HG03025 (cell line): ENCODE measurements around the gene C8G.

ENCODE experiments used
- ATAC-seq: cut with Tn5 transposase; IDR thresholded peaks from one replicate; pipeline ENCODE4 v1.9.1; 2021; ENCODE audit warnings: mild to moderate bottlenecking, moderate library complexity; ENCODE audit not compliant: unreplicated experiment, low FRiP score

Gene C8G

DNA sequence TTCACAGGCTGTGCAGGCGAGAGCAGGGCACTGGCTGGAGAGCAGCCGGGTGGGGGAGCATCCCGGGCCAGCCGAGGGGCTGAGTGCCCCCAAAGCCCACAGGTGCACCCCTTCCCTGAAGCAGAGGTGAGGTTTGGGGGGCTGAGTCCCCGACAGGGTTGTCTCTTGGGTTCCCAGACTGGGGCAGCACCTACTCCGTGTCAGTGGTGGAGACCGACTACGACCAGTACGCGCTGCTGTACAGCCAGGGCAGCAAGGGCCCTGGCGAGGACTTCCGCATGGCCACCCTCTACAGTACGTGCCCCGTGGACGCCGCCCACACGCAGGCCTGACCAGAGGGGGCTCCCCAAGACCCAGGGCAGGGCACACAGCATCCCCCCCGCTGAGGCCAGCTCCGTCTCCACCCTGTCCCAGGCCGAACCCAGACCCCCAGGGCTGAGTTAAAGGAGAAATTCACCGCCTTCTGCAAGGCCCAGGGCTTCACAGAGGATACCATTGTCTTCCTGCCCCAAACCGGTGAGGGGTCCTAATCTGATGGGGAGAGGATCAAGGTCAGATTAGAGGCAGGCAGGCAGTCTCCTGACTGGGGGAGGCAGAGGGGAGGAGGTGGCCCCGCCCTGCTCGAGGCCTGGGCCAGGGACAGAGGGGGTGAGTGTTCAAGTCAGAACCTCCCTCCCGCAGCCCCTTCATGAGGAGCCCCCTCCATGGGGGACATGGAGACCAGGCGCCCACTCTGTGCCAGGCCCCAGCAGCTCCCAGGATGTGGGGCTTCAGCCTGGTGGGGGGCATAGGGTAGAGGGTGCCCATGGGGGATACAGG is 34.9 kb downstream of the C8G start:
- ATAC-seq: no peak

DNA sequence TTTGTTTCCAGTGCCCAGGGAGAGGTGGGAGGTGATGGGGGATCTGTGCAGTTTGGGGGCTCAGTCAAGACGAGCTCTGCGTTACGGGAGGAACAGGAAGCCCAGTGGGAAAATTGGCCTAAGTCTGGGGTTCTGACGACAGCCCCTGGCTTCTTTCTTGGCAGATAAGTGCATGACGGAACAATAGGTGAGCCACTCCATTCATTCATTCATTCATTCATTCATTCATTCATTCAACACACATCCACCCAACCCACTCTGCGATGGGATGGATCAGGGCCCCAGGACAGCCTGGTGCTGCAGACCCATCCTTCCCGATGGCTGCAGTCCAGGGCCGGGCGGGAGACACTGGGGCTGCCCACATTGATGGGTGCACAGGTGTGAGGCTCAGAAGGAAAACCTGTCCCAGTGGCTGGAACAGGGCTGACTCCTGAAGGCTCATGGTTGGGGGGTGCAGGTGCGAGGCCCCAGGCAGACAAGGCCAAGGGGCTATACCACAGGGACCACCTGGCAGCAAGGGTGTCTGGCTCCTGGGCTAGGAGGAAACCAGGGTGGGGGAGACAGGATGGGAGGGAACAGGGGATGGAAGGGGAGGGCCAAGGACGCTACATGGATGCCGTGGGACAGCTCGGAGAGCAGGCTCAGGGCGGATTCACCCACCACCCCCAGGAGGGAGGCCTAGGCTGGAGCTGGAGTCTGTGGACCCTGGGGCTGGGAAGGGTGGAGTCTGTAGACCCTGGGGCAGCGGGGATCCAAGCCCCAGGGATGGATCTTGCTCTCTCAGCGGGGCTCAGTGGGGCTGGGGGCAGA is 35.8 kb downstream of the C8G start:
- no peak for ATAC-seq

DNA sequence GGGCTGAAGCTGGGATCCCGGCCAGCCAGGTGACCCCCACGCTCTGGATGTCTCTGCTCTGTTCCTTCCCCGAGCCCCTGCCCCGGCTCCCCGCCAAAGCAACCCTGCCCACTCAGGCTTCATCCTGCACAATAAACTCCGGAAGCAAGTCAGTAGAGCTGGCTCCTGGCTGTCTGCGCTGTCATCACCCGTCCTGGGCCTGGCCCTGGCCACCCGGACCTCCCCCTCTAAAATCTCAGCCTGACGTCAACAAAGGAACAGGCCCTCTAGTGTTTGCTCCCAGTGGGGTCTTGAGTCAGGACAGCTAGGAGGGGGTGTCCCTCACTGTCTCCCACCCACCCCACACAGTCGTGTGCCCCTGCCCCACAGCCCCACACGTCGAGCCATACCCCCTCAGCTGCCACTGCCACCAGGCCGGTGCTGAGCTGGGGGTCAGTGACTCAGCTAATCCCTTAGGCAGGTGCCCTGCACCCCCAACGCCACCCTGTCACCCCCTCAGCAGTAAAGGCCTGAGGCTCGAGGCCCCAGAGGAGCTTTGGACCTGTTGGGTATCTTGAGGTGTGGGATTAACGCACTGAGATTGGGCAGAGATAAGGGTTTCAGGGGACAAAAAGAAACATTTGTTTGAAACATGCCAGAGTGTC is 36.7 kb downstream of the C8G start:
- ATAC-seq: no peak

DNA sequence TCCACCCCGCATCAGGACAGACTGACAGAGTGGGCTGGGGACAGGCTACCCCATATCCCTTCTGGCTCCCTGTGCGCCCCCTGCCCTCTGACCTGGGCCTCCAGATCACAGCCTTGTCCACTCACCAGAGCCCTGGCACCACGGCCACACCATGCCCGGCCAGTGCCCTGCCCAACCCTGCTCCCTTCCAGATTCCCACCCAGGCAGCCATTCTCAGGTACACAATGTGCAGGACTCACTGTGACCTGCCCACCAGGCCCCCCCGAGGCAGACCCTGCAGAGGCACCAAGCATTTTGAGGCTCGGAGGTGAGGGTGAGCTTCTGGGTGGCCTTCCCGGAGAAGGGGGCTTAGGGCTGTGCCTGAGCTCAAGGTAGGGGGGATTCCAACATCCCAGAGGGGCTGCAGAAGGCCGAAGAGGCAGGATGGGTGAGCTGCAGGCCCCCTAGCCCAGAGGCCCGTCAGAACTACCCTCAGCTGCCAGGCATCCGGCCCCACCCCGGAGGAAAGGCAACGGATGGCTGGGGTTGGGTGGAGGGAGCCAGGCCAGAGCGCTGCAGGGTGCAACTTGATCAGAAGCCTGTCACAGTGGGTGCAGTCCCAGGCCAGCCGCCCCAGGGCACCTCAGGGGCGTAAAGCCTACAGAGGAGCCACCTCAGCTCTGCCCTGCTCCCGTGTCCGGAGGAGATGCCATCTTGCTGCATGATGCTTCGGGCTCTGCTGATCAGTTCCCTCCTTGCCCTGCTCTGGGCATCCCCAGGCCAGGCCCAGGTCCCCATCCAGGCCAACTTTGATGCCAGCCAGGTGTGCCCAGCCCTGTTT is 37.4 kb downstream of the C8G start, which contains the start of gene LCNL1:
LCNL1 (plus strand) TSS at position 762 of the 820 bp plus-strand sequence. CDS start 594 bp downstream, outside the sequence.
- no peak for ATAC-seq

DNA sequence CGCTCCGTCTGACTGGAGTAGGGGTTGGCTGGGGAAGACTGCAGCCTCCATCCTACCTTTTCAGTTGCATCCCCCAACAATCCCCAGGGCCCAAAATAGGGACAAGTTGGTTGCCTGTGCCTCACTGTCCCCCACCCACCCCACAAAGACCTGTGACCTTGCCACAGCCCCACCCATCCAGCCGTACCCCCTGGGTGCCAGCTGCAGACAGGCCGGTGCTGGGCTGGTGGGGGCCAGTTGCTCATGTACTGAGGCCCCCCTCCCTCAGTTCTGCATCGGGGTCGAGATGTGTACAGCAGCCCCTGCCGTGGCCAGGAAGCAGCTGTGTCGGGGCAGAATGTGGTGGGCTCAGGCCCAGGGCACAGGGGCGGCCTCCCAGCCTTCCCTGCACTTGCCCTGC is 38.1 kb downstream of the C8G start:
- no peak for ATAC-seq

DNA sequence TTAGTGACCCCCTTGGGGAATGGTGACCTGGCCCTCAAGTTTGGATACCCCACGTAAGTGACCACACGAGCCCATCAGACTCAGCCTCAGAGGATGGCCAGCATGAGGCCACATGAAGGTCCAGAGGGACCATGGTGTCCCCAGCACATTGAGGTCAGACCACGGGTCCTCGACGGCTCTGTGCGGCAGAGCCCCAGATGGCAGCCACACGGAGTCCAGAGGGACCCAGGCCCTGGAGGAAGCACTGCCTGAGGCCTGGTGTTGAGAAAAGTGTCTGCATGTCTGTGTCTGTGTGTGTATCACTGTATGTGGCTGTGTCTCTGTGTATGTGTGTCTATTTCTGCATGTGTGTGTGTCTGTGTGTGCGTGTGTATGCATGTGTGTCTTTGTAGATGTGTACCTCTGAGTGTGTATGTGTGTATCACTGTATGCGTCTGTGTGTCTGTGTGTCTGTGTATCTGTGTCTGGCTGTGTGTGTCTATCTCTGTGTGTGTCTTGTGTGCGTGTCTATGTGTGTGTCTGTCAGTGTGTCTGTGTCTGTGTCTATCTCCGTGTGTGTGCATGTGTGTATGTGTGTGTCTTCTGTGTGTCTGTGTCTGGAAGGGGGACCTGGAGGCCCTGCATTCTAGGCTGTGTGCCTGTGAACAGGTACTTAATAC is 38.7 kb downstream of the C8G start:
- ATAC-seq: no peak

DNA sequence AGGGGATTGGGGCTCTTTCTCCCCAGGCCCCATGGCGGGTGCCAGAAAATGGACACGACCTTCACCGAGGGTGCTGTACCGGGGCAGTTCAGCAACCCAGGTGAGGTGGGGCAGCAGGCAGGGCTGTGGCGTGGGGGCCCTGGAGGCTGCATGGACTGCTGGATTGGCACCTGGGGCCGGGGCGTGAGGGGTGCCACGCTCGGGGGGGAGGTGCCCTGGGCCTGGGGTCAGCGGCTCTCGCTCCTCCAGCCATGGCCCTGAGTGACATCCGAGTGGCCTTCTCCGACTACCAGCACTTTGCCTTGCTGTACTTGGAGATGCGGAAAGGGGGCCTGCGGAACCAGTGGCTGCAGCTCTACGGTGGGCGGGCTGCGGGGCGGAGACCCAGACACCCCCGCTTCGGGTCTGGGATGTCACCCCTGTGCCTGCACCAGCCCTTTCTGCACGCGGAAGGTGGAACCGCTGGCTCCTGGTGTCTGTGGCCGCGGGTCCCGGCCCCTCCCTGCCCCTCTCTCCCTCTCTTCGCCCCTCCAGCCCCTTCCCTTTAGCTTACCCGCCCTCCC is 39.5 kb downstream of the C8G start:
- ATAC-seq: no peak

DNA sequence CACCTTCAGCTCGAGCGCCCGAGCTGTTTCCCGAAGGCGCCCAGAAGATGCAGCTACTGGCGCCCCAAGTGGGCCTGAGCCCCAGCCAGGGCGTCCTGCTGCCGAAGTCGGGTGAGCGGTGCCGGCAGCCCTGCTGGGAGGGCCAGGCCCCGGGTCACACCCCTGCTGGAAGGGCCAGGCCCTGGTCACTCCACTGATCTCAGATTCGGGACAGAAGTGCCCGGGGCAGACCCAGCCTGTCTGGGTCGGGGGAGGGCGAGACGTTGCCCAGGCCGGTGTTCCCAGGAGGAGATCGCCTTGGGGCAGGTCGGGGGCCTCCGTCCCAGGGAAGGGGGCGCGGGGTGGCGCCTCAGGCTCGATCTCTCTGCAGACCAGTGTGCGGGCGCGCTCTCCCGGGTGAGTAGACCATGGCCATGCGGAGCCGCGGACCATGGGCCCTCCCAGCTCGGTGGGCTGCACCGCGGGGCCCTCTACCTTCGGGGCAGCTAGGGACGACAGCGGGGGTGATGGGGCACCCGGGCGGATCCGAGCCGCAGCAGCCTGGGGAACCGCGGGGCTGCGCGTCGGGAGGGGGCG is 40.1 kb downstream of the C8G start:
- ATAC-seq: no peak

DNA sequence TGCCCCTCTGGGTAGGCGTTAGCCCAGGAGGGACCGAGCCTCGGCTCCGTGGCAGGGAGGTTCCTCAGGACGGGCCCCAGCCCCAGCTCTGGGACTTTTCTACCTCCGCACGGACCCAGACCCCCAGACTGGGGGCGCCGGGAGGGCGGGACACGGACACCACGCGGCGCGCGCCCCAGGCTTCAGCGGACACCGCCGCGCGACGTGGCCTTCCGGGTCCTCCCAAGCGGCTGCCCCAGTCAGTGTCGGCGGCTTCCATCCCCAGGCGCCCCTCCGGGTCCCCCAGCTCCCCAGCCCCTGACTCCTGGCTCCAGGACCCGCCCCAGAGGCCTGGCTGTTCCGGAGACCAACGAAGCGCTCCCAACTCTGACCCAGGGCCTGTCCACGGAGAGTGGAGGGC is 40.8 kb downstream of the C8G start:
- ATAC-seq: no peak

DNA sequence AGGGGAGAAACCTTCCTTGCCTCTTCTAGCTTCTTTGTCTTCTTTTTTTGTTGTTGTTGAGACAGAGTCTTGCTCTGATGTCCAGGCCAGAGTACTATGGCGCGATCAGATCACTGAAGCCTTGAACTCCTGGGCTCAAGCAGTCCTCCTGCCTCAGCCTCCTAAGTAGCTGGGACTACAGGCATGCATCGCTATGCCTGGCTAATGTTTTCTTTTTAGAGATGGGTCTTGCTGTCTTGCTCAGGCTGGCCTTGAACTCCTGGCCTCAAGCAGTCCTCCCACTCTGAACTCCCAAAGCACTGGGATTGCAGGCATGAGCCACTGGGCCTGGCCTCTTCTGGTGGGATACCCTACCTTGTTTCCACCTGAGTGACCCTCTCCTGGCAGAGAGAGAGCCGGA is 43.8 kb downstream of the C8G start:
- no peak for ATAC-seq

DNA sequence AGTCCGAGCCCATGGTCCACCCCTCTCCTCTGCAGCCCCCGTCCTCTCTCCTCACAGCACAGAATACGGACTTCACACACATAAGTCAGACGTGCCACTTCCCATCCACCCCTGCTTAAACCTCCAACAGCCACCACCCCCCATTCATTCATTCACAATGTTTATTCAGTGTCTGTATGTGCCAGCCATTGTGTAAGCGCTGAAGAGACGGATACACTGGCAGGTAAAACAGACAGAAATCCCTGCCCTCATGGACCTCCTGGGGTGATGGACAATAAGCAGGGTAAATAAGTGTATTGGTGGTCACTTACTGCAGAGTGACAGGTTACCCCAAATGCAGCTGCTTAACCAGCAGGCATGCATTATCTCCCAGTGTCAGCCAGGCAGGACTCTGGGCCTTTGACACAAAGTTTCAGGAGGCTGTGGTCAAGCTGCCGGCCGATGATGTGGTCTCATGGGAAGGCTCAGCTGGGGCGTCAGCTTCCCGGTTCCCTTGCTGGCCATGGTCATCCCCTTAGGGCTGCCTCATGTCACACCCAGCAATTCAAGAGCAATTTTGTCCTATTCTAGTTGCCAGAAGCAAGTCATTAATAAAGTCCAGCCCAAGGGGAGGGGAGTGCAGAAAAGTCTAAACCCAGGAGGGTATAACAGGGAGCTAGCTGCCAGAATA is 45.3 kb downstream of the C8G start:
- no peak for ATAC-seq

DNA sequence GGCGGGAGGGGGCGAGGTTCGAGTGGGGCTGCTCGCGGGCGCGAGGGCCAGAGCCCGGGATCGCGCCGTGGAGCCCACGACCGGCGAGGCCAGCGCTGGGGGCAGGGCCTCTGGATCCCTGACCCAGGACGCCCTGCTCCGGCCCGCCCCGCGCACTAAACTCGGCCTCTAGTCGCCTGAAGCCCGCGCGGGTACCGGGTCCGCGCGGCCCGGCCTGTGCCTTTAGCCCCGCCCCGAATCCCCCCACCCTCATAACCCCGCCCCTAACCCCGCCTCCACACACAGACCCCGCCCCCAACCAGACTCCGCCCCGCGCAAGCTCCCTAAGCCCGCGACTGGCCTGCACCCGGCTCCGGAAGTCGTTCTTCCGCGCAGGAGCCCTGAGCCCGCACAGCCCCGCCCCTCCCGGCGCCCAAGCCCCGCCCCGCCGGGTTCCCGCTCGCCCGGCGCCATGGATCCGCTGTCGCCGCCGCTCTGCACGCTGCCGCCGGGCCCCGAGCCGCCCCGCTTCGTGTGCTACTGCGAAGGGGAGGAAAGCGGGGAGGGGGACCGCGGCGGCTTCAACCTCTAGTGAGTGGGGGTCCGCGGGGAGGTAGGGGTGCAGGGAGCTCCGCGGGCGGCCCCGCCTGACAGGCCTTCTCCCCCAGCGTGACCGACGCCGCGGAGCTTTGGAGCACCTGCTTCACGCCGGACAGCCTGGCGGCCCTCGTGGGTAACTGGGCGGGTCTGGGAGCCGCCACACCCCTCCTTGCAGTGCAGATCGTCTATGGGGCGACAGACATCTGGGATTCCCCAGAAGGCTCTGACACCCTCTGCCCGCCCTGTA is 47.2 kb downstream of the C8G start, which contains the start of gene PAXX:
PAXX (plus strand) TSS at position 430 of the 826 bp plus-strand sequence; CDS start at position 452, 22 bp downstream.
- ATAC-seq: peak; percentile 69

DNA sequence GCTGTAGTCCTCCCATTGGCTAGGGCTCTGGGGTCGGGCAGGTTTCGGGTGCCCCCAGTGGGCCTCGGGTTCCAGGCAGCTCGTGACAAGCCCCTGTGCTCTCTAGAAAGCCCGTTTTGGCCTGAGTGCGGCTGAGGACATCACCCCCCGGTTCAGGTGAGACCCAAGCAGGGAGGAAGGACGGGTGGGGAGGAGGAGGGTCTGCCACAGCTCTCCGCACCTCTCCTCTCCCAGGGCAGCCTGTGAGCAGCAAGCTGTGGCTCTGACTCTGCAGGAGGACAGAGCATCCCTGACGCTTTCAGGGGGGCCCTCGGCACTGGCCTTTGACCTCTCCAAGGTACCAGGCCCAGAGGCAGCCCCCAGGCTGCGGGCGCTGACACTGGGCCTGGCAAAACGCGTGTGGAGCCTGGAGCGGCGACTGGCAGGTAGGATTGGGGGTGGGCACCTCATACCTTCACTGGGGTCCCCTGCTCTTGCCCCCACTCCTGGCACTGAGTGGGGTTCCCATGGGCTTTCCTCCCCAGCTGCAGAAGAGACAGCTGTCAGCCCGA is 47.9 kb downstream of the C8G start:
- no peak for ATAC-seq

DNA sequence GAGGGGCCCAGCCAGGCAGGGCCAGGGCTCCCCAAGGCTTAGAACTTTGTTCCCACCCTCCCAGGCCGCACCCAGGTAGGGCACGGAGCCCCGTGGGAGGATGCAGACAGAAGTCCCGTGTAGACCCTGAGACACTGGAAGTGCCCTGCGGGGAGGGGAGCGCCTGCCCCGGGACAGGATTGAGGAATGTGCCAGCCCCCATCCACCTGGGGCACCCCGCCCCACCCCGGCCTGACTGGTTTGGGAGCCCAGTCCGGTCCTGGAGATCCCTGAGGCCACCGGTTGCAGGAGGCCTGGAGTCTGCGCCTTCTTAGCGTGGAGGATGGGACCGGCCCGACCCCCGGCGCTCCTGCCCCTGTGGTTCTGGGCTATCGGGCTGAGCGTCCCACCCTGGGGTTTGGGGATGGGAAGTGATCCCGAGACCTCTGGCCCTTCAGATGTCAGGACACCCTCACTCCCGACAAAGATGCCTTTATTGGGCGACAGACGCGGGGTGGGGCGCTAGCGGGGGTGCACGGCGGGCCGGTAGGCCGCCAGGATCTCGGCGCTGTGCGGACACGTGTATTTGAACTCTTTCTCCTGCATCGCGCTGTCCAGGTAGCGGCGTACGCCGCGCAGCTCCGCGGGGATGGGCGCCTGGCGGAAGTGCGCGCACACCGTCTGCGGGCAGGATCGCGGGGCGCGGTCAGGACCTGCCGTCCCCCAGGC is 49.3 kb downstream of the C8G start:
- no peak for ATAC-seq

DNA sequence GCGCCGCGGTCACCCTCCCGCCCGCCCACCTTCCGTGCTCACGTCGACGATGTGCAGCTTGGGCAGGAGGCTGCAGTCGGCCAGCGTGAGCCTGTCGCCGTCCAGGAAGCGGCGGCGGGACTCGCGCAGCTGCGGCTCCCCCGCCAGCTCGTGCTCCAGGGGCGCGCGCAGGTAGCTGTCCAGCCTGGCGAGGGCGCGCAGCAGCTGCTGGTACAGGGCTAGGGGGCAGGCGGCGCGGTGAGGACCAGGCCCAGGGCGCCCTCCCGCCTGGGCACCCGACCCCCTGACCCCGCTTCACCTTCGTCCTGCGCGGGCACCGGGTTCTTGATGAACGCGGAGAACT is 49.8 kb downstream of the C8G start:
- no peak for ATAC-seq

DNA sequence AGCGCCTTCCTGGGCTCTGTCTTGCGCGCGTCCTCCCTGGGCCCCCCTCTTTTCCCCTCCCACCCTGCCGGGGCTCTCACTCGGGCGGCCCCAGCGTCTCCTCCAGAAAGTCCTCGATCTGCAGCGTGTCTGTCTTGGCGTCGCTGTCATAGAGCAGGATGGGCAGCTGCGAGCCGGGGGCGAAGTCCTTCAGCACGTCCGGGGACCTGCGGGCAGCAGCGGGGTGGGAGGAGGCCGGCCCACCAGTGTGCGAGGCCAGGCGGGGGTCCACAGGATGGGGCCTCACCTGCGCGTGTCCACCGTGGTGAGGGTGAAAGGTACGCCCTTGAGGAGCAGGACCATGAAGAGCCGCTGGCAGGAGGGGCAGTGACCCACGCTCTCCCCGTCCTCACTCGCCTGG is 50.3 kb downstream of the C8G start:
- ATAC-seq: no peak

DNA sequence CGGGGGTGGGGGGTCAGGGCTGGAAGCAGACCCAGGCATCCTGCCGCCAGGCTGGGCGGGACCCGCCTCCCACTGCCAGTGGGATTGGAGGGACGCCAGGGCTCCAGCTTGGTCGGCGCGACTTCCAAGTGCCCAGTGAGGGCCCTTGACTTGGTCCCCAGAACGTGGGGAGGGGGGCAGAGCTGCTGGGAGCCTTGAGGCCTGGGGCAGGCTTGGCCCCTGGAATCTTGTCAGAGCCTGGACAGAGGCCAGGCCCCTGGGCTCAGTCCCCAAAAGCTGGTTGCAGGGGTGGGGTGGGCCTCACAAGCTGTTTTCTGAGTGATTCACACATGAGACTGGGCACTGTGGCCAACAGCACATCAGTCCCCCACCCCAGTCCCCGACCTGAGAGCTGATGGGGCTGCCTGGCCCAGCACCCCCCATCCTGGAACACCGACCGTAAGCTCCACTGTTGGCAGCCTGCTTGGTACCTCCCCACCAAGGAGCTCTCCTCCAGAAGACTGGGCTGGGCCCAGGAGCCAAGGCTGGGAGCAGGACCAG is 50.8 kb downstream of the C8G start:
- no peak for ATAC-seq
